ENCODE data around the gene RAD51B. TPM values are rescaled to one million over a fixed set of nuclear protein-coding genes. Genes with fewer than 3 reads are reported as not detected.
A peak's percentile ranks its signal among the peaks of the same experiment; 100 is the strongest.

RAD51B gene
- total and polyA plus RNA-seq, 9 of the 15 experiments (the other 6 are each of a cell fraction or from before 2014, with no cell fraction given): 8.5 to 17.3 (median 11.3) TPM

DNA sequence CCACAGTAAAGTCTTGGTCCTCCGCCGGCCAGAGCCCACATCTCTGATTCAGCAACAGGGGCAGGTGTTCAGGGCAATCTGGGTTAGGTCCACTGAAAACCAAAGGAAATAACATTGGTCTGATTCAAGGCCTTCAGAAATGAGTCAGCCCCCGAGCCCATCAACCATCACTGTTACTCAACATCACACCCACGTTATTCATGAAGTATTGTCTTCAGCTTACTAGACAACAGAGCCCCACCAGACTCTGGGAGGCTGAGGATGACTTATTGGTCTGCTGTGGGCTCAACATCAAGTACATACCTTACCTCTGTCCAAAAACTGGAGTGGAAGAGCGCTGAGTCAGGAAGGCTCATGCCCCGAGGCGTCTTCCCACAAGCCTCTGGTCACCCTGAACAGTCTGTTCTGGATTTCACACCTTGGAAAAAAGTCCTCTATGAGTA is 875.8 kb downstream of the RAD51B start (continued):
- no peak for TF ChIP-seq ESRRA (IDR thresholded peaks at IDR 0.05; ENCODE audit: borderline replicate concordance, low read depth)
- TF ChIP-seq ATF7 (IDR thresholded peaks at IDR 0.05): no peak
- TF ChIP-seq TAL1 (IDR thresholded peaks at IDR 0.05): no peak
- TF ChIP-seq HSF4 (CRISPR knock-in tag; IDR thresholded peaks at IDR 0.05; ENCODE audit: borderline replicate concordance): no peak
- peak; percentile 74 for TF ChIP-seq EGR1 (conservative IDR thresholded peaks at IDR 0.05)
- no peak for TF ChIP-seq ZNF551 (CRISPR knock-in tag; IDR thresholded peaks at IDR 0.05)
- TF ChIP-seq BCOR (IDR thresholded peaks at IDR 0.05): no peak
- no peak for TF ChIP-seq CEBPG (CRISPR knock-in tag; IDR thresholded peaks at IDR 0.05)
- TF ChIP-seq CEBPG (tag; conservative IDR thresholded peaks at IDR 0.05 in 1 of 2, IDR thresholded peaks at IDR 0.05 in 1 of 2): peak in 1 of 2 experiments; percentile 39; a peak in 1 of 4 replicates
- TF ChIP-seq E2F6 (IDR thresholded peaks at IDR 0.05; ENCODE audit: borderline replicate concordance in 1 of 2, extremely low read depth in 1 of 2, insufficient read depth in 1 of 2, insufficient read length in 1 of 2, low read depth in 1 of 2, low read length in 1 of 2, poor library complexity in 1 of 2, severe bottlenecking in 1 of 2): no peak
- TF ChIP-seq C11orf30 (IDR thresholded peaks at IDR 0.05; ENCODE audit: low read depth): 0 out of 2 replicates have a peak, but pooled peaks have one; percentile 8
- no peak for TF ChIP-seq ZNF398 (CRISPR knock-in tag; IDR thresholded peaks at IDR 0.05)
- no peak for TF ChIP-seq ZNF165 (CRISPR knock-in tag; IDR thresholded peaks at IDR 0.05; ENCODE audit: borderline replicate concordance)

Measured in K562 (cell line).